ENCODE data around the gene MBOAT1.

DNA sequence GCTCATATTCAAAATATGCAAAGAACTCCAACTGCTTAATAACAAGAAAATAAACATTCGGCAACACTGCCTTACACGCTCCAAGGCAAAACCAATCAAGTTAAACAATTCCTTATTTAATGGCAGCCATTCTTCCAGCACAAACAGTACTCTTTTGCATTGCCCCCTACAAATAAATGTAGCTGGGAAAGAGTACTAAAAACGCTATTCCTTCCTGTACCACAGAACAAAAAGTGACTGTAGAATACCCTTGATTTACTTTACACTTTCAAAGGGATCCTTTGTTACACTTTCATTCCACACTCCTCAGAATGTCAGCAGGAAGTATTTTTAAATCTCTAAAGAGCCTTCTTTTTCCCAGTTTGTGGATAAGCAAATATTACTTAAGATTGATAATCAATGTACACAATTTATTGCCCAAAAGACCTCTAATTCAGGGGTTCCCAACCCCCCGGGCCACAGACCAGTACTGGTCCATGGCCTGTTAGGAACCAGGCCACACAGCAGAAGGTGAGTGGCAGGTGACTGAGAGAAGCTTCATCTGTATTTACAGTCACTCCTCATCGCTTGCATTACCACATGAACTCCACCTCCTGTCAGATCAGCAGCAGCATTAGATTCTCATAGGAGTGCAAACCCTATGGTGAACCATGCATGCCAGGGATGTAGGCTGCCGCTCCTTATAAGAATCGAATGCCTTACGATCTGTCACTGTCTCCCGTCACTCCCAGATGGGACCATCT, 51.6 kb downstream of the MBOAT1 start:
- TF ChIP-seq CTCF (IDR thresholded peaks at IDR 0.05; ENCODE audit: poor library complexity) (no peak), EZH2 (IDR thresholded peaks at IDR 0.05; ENCODE audit: borderline replicate concordance) (no peak)

All from hepatocyte (in vitro differentiated cells).